HG03159 (cell line): ENCODE results near the gene CUX1.
"Not testable (repeated sequence)": the region's sequence is repeated elsewhere in the genome, so short reads cannot be mapped to it uniquely, and the experiment has no call there.

Source experiments
- ATAC-seq: cut with Tn5 transposase; IDR thresholded peaks from one replicate; pipeline ENCODE4 v1.9.1; 2021; ENCODE audit warnings: mild to moderate bottlenecking, moderate library complexity; ENCODE audit not compliant: unreplicated experiment

Gene CUX1

GRCh38 chr7:102318482-102318971, 501.1 kb downstream of the CUX1 start:
- no peak for ATAC-seq

- ATAC-seq, result no peak
Measured at GRCh38 chr7:102319671-102320070, 502.2 kb downstream of the CUX1 start.

- ATAC-seq, result no peak
Measured at GRCh38 chr7:102320181-102320580, 502.8 kb downstream of the CUX1 start.

GRCh38 chr7:102320601-102321350, 503.4 kb downstream of the CUX1 start:
- no peak for ATAC-seq

GRCh38 chr7:102321351-102322201, 504.1 kb downstream of the CUX1 start:
- ATAC-seq, result no peak

GRCh38 chr7:102322202-102322715, 504.8 kb downstream of the CUX1 start:
- ATAC-seq, result no peak

GRCh38 chr7:102323914-102324195, 506.4 kb downstream of the CUX1 start:
- ATAC-seq, result no peak

- ATAC-seq, result not testable (repeated sequence)
Measured at GRCh38 chr7:102325106-102325505, 507.7 kb downstream of the CUX1 start.

GRCh38 chr7:102326157-102326889, 508.9 kb downstream of the CUX1 start:
- no peak for ATAC-seq

- not testable (repeated sequence) for ATAC-seq
Measured at GRCh38 chr7:102327183-102327582, 509.8 kb downstream of the CUX1 start.

- not testable (repeated sequence) for ATAC-seq
Measured at GRCh38 chr7:102328863-102329262, 511.4 kb downstream of the CUX1 start.

- ATAC-seq, result not testable (repeated sequence)
Measured at GRCh38 chr7:102329366-102329765, 511.9 kb downstream of the CUX1 start.

- ATAC-seq, result not testable (repeated sequence)
Measured at GRCh38 chr7:102330666-102331460, 513.4 kb downstream of the CUX1 start.
